K562 (cell line): Measurements from ENCODE around the gene NOTCH1. TPM values are rescaled to one million over a fixed set of nuclear protein-coding genes. Genes with fewer than 3 reads are reported as not detected.

Experiments used
- AFF4 ChIP-seq: sonication (generic); formaldehyde crosslinking; IDR thresholded peaks from 2 replicates; pipeline ENCODE4 v1.8.0; 2023; ENCODE audit warnings: mild to moderate bottlenecking, missing genetic modification reagents
- CBX8 ChIP-seq: fragments of 200-600 bp; sonication (generic); IDR thresholded peaks from 2 replicates; pipeline ENCODE4 v1.6.1; 2012; ENCODE audit warnings: borderline replicate concordance, mixed run types, low read depth, mild to moderate bottlenecking, moderate library complexity, mixed read lengths, low read length, control low read depth, inconsistent platforms; ENCODE audit not compliant: poor library complexity, severe bottlenecking; ENCODE audit errors: extremely low read depth
- CHD1 ChIP-seq: fragments of 200-600 bp; sonication (generic); IDR thresholded peaks from one replicate; pipeline ENCODE4 v1.6.1; 2012; ENCODE audit warnings: mild to moderate bottlenecking, moderate library complexity, low read length, inconsistent platforms
- CREM ChIP-seq: IDR thresholded peaks from 2 replicates; pipeline ENCODE4 v1.6.1; 2014; ENCODE audit warnings: antibody characterized with exemption, low read depth
- E2F5 ChIP-seq: sonication (generic); formaldehyde crosslinking; IDR thresholded peaks from 2 replicates; pipeline ENCODE4 v1.8.0; 2022; ENCODE audit warnings: mild to moderate bottlenecking, missing genetic modification reagents
- GTF2F1 ChIP-seq: IDR thresholded peaks from 2 replicates; pipeline ENCODE4 v1.6.1; 2011; ENCODE audit warnings: low read depth, low read length, improper control_type of control experiment
- HMG20B ChIP-seq: fragments of 250-450 bp; sonication (Bioruptor Pico); IDR thresholded peaks from 2 replicates; pipeline ENCODE4 v1.5.0; 2021; ENCODE audit warnings: mild to moderate bottlenecking
- HSF4 ChIP-seq: fragments of 250-450 bp; sonication (Bioruptor Pico); IDR thresholded peaks from 2 replicates; pipeline ENCODE4 v2.1.2; 2022; ENCODE audit warnings: mild to moderate bottlenecking, moderate library complexity, borderline replicate concordance
- ILF3 ChIP-seq: fragments of 450-650 bp; IDR thresholded peaks from 2 replicates; pipeline ENCODE4 v1.6.1; 2018; ENCODE audit warnings: antibody characterized with exemption, mild to moderate bottlenecking, moderate library complexity, borderline replicate concordance
- JUND ChIP-seq, 2 experiments: IDR thresholded peaks; 2 replicates in 1 of 2; 3 replicates in 1 of 2; pipeline ENCODE4 v1.6.1; 2011; ENCODE audit warnings: borderline replicate concordance in 2 of 2, low read depth in 2 of 2, low read length in 2 of 2, improper control_type of control experiment in 1 of 2, missing biosample characterization in 1 of 2, missing genetic modification characterization in 1 of 2, missing genetic modification reagents in 1 of 2
- NFXL1 ChIP-seq: fragments of 450-650 bp; formaldehyde crosslinking; IDR thresholded peaks from 2 replicates; pipeline ENCODE4 v1.4.0; 2021; ENCODE audit warnings: mild to moderate bottlenecking
- PHB ChIP-seq: fragments of 250-450 bp; sonication (Bioruptor Pico); IDR thresholded peaks from 2 replicates; pipeline ENCODE4 v1.5.0; 2021
- RAD21 ChIP-seq, 2 experiments: fragments of 250-450 bp in 1 of 2; fragments of 450-650 bp in 1 of 2; sonication (Bioruptor Pico) in 1 of 2; formaldehyde crosslinking in 1 of 2; IDR thresholded peaks in 1 of 2; conservative IDR thresholded peaks in 1 of 2; 2 replicates each; pipeline versions ENCODE4 v1.4.0 to v1.8.0; 2020 to 2022; ENCODE audit warnings: mild to moderate bottlenecking in 2 of 2, moderate library complexity in 1 of 2
- RFX1 ChIP-seq: fragments of 450-650 bp; IDR thresholded peaks from 2 replicates; pipeline ENCODE4 v1.6.1; 2016; ENCODE audit warnings: mild to moderate bottlenecking, moderate library complexity
- SLC30A9 ChIP-seq: fragments of 250-450 bp; sonication (Bioruptor Pico); IDR thresholded peaks from 2 replicates; pipeline ENCODE4 v1.8.0; 2022; ENCODE audit warnings: mild to moderate bottlenecking, moderate library complexity
- SMAD3 ChIP-seq: fragments of 450-650 bp; formaldehyde crosslinking; conservative IDR thresholded peaks from 2 replicates; pipeline ENCODE4 v1.4.0; 2020; ENCODE audit warnings: mild to moderate bottlenecking
- TCF7 ChIP-seq: sonication (generic); IDR thresholded peaks from 2 replicates; pipeline ENCODE4 v1.6.1; 2016; ENCODE audit warnings: antibody characterized with exemption, borderline replicate concordance
- ZBTB7A ChIP-seq: IDR thresholded peaks from 2 replicates; pipeline ENCODE4 v1.6.1; 2011; ENCODE audit warnings: low read depth, mild to moderate bottlenecking, low read length, moderate library complexity, borderline replicate concordance; ENCODE audit not compliant: control insufficient read depth
- ZKSCAN1 ChIP-seq: fragments of 150-350 bp; IDR thresholded peaks from 2 replicates; pipeline ENCODE4 v1.6.1; 2016; ENCODE audit warnings: low read depth, low read length
- ZNF253 ChIP-seq: fragments of 250-450 bp; sonication (Bioruptor Pico); conservative IDR thresholded peaks from 2 replicates; pipeline ENCODE4 v1.6.1; 2021; ENCODE audit warnings: mild to moderate bottlenecking
- ZNF408 ChIP-seq: fragments of 250-450 bp; sonication (Bioruptor Pico); IDR thresholded peaks from 2 replicates; pipeline ENCODE4 v1.4.0; 2020; ENCODE audit warnings: low read depth, mild to moderate bottlenecking, moderate library complexity
- polyA plus RNA-seq, 8 experiments: library from polyadenylated mRNA; depleted of rRNA in 4 of 8; stranded (reverse) in 5 of 8; unstranded in 3 of 8; fragments of >200 nt; fragmentation: Nextera tagmentation in 2 of 8; fragmentation: Illumina TruSeq in 1 of 8; extraction: Ambion mirVana in 2 of 8; extraction: Trizol in 1 of 8; gene quantifications; 2 replicates each; pipeline versions ENCODE4 v1.2.1 to v1.2.3, GENCODE V29; 2011 to 2014; ENCODE audit warnings: inconsistent platforms in 1 of 8, missing spikeins in 1 of 8
- total RNA-seq, 7 experiments: library from RNA; depleted of rRNA in 6 of 7; stranded (reverse); fragments of >200 nt in 6 of 7; fragmentation: Illumina TruSeq in 2 of 7; extraction: Trizol in 2 of 7; gene quantifications; 2 replicates each; pipeline versions ENCODE4 v1.2.1 to v1.2.3, GENCODE V29; 2011 to 2021; ENCODE audit warnings: low replicate concordance in 1 of 7

The NOTCH1 gene
- total and polyA plus RNA-seq, 9 of the 15 experiments (the other 6 are each of a cell fraction or from before 2014, with no cell fraction given), result 0.03 to 31.4 (median 2.3) TPM

GRCh38 chr9:136485049-136486045, 60.5 kb downstream of the NOTCH1 start (continued):
- TF ChIP-seq AFF4, result no peak
- TF ChIP-seq TCF7, result no peak
- no peak for TF ChIP-seq PHB (CRISPR knock-in tag)
- no peak for TF ChIP-seq HMG20B (CRISPR knock-in tag)
- TF ChIP-seq ILF3, result no peak
- no peak for TF ChIP-seq GTF2F1
- peak; percentile 44; the same call in 1 of the 2 replicates for TF ChIP-seq JUND (IDR thresholded peaks at IDR 0.05; ENCODE audit: borderline replicate concordance, low read depth, low read length)
- no peak for TF ChIP-seq JUND (tag; IDR thresholded peaks at IDR 0.05; ENCODE audit: borderline replicate concordance, low read depth, low read length)
- no peak for TF ChIP-seq SLC30A9 (CRISPR knock-in tag)
- TF ChIP-seq RFX1, result peak; percentile 74
- TF ChIP-seq ZNF408 (CRISPR knock-in tag), result no peak
- no peak for TF ChIP-seq ZNF253 (CRISPR knock-in tag)
- no peak for TF ChIP-seq ZBTB7A
- TF ChIP-seq RAD21 (CRISPR knock-in tag; conservative IDR thresholded peaks at IDR 0.05 in 1 of 2, IDR thresholded peaks at IDR 0.05 in 1 of 2), result peak; percentile 73 to 85
- peak; percentile 36; the same call in 1 of the 2 replicates for TF ChIP-seq CREM
- no peak for TF ChIP-seq HSF4 (CRISPR knock-in tag)
- TF ChIP-seq CBX8, result no peak
- TF ChIP-seq CHD1, result no peak
- TF ChIP-seq E2F5 (CRISPR knock-in tag), result no peak
- no peak for TF ChIP-seq SMAD3 (CRISPR knock-in tag)
- no peak for TF ChIP-seq ZKSCAN1
- TF ChIP-seq NFXL1, result no peak
